Hematopoietic multipotent progenitor cell treated with erythropoietin and hydrocortisone succinate and interleukin-3 and kit ligand, for 15 days (in vitro differentiated cells): ENCODE data around the gene CCDC43.
"Not testable (repeated sequence)": the region's sequence is repeated elsewhere in the genome, so short reads cannot be mapped to it uniquely, and the experiment has no call there.

Experiments
- DNase-seq: peaks from one replicate; pipeline ENCODE4 v3.0.0-alpha.2; 2015; ENCODE audit warnings: low spot score

The CCDC43 gene

GRCh38 chr17:44689477-44690217 lies at the start of gene CCDC43:
TSS of gene CCDC43 (minus strand) at chr17:44689776. CDS start at chr17:44689753, 23 bp downstream.
- peak; percentile 72 for DNase-seq

- DNase-seq, result no peak
These were observed 48.8 kb upstream of the CCDC43 start for GRCh38 chr17:44738214-44738906.

- DNase-seq, result no peak
These were observed 47.1 kb upstream of the CCDC43 start for GRCh38 chr17:44736551-44737240.

- no peak for DNase-seq
These were observed 44.7 kb upstream of the CCDC43 start for GRCh38 chr17:44734272-44734671.

GRCh38 chr17:44733753-44734152 lies 44.2 kb upstream of the CCDC43 start:
- DNase-seq, result no peak

- not testable (repeated sequence) for DNase-seq
These were observed 36.5 kb upstream of the CCDC43 start for GRCh38 chr17:44726121-44726520.

- DNase-seq, result no peak
These were observed 32.7 kb upstream of the CCDC43 start for GRCh38 chr17:44722254-44722653.

GRCh38 chr17:44719444-44719843 lies 29.9 kb upstream of the CCDC43 start:
- no peak for DNase-seq

GRCh38 chr17:44708401-44709263 lies 19.1 kb upstream of the CCDC43 start, which contains the start of gene DBF4B:
TSS of gene DBF4B (plus strand) at chr17:44708665. CDS start at chr17:44708821, 156 bp downstream.
- DNase-seq, result peak; percentile 91

GRCh38 chr17:44707755-44708400 lies 18.3 kb upstream of the CCDC43 start:
- peak; percentile 46 for DNase-seq

- not testable (repeated sequence) for DNase-seq
These were observed 10.7 kb upstream of the CCDC43 start for GRCh38 chr17:44700288-44700687.

GRCh38 chr17:44693609-44694008 lies 4.0 kb upstream of the CCDC43 start:
- DNase-seq, result no peak

GRCh38 chr17:44690746-44691306 lies 1.2 kb upstream of the CCDC43 start:
- DNase-seq, result not testable (repeated sequence)

GRCh38 chr17:44688675-44689476 lies 700 bp downstream of the CCDC43 start:
- no peak for DNase-seq

- no peak for DNase-seq
These were observed 1.4 kb downstream of the CCDC43 start for GRCh38 chr17:44688200-44688599.

- DNase-seq, result no peak
These were observed 1.8 kb downstream of the CCDC43 start for GRCh38 chr17:44687756-44688155.

- not testable (repeated sequence) for DNase-seq
These were observed 6.3 kb downstream of the CCDC43 start for GRCh38 chr17:44683303-44683702.

GRCh38 chr17:44677136-44677535 lies 12.4 kb downstream of the CCDC43 start:
- DNase-seq, result no peak

GRCh38 chr17:44673893-44674292 lies 15.7 kb downstream of the CCDC43 start:
- no peak for DNase-seq

GRCh38 chr17:44672479-44673093 lies 17.0 kb downstream of the CCDC43 start:
- DNase-seq, result no peak
